Tibial artery (tissue), 4 donors: ENCODE measurements around the gene TRMT1.
A peak's percentile ranks its signal among the peaks of the same experiment; 100 is the strongest.

Source experiments
- DNase-seq, 2 donors: peaks; one replicate each; pipeline ENCODE4 v3.0.0-alpha.2; 2019
- H3K27ac ChIP-seq, 2 donors: fragments of 200-600 bp; sonication (generic) in 1 of 2; 1 replicate in 1 of 2; 2 replicates in 1 of 2; pipeline ENCODE4 v1.5.1; 2018 to 2019; ENCODE audit warnings: mild to moderate bottlenecking in 1 of 2
- H3K27me3 ChIP-seq, 2 donors: fragments of 200-600 bp; sonication (generic) in 1 of 2; one replicate each; pipeline versions ENCODE4 v1.5.1 to v1.6.0; 2016 to 2019
- H3K36me3 ChIP-seq, 3 donors: fragments of 200-600 bp; sonication (generic) in 2 of 3; one replicate each; pipeline ENCODE4 v1.5.1; 2016 to 2019; ENCODE audit warnings: mild to moderate bottlenecking in 2 of 3
- H3K4me1 ChIP-seq, 4 donors: fragments of 200-600 bp; sonication (generic) in 2 of 4; 1 replicate in 3 of 4; 2 replicates in 1 of 4; pipeline ENCODE4 v1.5.1; 2016 to 2019
- H3K4me3 ChIP-seq, 2 donors: fragments of 200-600 bp; sonication (generic) in 1 of 2; 1 replicate in 1 of 2; 2 replicates in 1 of 2; pipeline ENCODE4 v1.5.1; 2018 to 2019; ENCODE audit warnings: mild to moderate bottlenecking in 2 of 2
- H3K9me3 ChIP-seq, 3 donors: fragments of 200-600 bp; sonication (generic) in 1 of 3; one replicate each; pipeline ENCODE4 v1.5.1; 2016 to 2019
- intact Hi-C: fragments of 100-400 bp; cut with DNase I; formaldehyde crosslinking; loops from one replicate; pipeline ENCODE4 v1.15.0; 2023; ENCODE audit warnings: low total_unique reads
- TF ChIP-seq, protein P1 (sequence below), 2 experiments: fragments of 200-600 bp in 1 of 2; fragments of 450-650 bp in 1 of 2; IDR thresholded peaks; one replicate each; pipeline ENCODE4 v1.5.1; 2017 to 2019; ENCODE audit warnings: antibody characterized with exemption in 2 of 2, mild to moderate bottlenecking in 1 of 2, moderate library complexity in 1 of 2

The TRMT1 gene

DNA sequence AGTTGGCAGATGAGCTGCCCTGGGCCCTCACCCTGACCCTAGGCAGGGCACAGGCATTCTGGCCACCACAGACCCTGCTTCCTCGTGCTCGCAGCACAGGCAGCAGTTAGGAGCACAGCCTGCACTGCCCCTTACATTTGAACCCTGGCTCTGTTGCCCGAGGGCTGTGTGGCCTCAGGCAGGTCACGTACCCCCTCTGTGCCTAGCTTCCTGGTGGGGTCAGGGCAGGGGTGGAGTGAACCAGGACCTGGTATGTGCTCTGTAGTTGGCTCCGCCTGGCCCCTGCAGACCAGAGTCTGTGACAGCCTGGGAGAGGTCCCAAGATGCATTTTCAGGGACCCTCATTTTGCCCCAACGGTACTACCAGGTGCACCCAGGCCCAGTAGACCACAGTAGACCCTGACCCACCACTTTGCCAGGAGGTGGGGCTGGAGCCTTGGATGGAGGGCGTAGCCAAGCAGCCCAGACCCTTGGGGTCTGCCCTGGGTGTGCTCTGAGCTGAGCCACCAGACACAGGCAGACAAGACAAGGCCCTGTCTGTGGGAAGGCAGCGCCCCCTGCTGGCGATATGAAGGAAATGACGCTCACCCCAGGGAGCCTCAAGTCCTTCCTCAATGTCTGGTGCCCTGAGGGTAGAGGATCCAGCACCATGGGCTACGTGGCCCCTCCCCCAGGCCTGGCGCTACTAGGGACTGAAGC lies 23.0 kb downstream of the TRMT1 start:
- intact Hi-C loops = loop anchor here (2.0 kb wide), 1 partner anchor 111 kb away; no protein-coding TSS in a partner anchor

DNA sequence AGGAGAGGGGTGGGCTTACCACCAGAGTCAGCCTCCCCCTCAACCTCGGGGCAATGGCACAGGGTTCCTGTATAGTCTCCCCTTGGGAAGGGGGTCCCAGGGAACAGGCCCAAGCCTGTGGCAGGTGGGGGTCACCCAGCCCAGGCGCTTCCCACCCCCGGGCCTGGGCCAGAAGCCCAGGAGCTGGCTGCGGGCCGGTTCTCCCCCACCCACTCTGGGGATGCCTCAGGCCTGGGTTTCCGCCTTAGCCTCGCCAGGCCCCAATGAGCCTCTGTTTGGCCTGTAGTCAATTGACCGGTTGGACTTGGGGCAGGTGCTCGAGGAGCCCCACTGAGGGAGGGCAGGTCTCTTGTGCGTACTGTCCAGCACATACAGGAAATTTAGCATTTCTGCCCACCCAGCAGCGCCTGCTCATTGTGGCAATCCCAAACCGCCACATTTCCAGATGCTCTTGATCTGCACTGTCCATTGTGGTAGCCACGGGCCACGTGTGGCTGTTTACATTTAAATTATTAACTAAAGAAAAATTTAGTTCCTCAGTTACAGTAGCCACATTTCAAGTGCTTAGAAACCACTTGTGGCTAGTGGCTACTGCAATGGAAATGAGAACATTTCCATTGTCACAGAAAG lies 23.8 kb downstream of the TRMT1 start:
- H3K4me1 ChIP-seq = peaks cover 11 to 86% (median 65%) of the 10 kb centered on the region in 4 donors
- H3K36me3 ChIP-seq = peaks cover 0 to 44% (median 13%) of the 10 kb centered on the region in 3 donors
- H3K4me3 ChIP-seq = no peak overlapping the region
- DNase-seq = no peak
- intact Hi-C loops = loop anchor here (2.0 kb wide), 1 partner anchor 110 kb away; no protein-coding TSS in a partner anchor
- TF ChIP-seq, protein P1, sequence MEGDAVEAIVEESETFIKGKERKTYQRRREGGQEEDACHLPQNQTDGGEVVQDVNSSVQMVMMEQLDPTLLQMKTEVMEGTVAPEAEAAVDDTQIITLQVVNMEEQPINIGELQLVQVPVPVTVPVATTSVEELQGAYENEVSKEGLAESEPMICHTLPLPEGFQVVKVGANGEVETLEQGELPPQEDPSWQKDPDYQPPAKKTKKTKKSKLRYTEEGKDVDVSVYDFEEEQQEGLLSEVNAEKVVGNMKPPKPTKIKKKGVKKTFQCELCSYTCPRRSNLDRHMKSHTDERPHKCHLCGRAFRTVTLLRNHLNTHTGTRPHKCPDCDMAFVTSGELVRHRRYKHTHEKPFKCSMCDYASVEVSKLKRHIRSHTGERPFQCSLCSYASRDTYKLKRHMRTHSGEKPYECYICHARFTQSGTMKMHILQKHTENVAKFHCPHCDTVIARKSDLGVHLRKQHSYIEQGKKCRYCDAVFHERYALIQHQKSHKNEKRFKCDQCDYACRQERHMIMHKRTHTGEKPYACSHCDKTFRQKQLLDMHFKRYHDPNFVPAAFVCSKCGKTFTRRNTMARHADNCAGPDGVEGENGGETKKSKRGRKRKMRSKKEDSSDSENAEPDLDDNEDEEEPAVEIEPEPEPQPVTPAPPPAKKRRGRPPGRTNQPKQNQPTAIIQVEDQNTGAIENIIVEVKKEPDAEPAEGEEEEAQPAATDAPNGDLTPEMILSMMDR (IDR thresholded peaks at IDR 0.05) = no peak
- H3K9me3 ChIP-seq = no peaks in the 10 kb centered on the region
- H3K27me3 ChIP-seq = no peaks in the 10 kb centered on the region
- peak overlapping the region; percentile 87 to 94 for H3K27ac ChIP-seq

More for the DNA sequence above, 23.0 kb downstream of the TRMT1 start:
- H3K27me3 ChIP-seq = no peaks in the 10 kb centered on the region
- peak overlapping the region; percentile 87 to 94 for H3K27ac ChIP-seq
- peaks cover 0 to 37% (median 9%) of the 10 kb centered on the region in 3 donors for H3K36me3 ChIP-seq
- no peaks in the 10 kb centered on the region for H3K9me3 ChIP-seq
- H3K4me3 ChIP-seq = no peak overlapping the region
- H3K4me1 ChIP-seq = peaks cover 11 to 88% (median 71%) of the 10 kb centered on the region in 4 donors
- peak; percentile 78 to 92 for DNase-seq
- TF ChIP-seq, protein P1 (IDR thresholded peaks at IDR 0.05) = peak; percentile 93 to 98

DNA sequence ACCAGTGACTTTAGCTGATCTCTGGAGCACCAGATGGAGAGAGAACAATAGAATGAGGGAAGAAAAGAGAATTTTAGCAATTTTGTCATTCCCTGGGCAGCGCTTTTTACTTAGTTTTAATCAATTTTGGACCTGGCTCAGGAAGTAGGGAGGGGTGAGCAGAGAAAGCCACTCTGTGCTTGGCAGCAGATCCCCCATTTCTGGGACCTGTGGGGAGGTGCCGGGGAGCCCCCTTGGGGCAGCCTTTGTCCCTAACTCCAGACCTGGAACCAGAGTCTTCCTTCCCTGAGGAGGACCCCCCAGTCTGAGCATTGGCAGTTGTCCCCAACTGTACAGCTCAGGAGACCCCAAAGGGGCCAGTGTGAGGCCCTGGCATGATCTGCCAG lies 24.4 kb downstream of the TRMT1 start:
- TF ChIP-seq, protein P1 (IDR thresholded peaks at IDR 0.05) = no peak
- H3K27me3 ChIP-seq = no peaks in the 10 kb centered on the region
- DNase-seq = no peak
- intact Hi-C loops = loop anchor here (2.0 kb wide), 1 partner anchor 109 kb away; no protein-coding TSS in a partner anchor
- no peaks in the 10 kb centered on the region for H3K9me3 ChIP-seq
- peak overlapping the region; percentile 87 to 94 for H3K27ac ChIP-seq
- peaks cover 3 to 50% (median 16%) of the 10 kb centered on the region in 3 donors for H3K36me3 ChIP-seq
- H3K4me1 ChIP-seq = peaks cover 11 to 85% (median 62%) of the 10 kb centered on the region in 4 donors
- peak overlapping the region; percentile 3 to 11 for H3K4me3 ChIP-seq

DNA sequence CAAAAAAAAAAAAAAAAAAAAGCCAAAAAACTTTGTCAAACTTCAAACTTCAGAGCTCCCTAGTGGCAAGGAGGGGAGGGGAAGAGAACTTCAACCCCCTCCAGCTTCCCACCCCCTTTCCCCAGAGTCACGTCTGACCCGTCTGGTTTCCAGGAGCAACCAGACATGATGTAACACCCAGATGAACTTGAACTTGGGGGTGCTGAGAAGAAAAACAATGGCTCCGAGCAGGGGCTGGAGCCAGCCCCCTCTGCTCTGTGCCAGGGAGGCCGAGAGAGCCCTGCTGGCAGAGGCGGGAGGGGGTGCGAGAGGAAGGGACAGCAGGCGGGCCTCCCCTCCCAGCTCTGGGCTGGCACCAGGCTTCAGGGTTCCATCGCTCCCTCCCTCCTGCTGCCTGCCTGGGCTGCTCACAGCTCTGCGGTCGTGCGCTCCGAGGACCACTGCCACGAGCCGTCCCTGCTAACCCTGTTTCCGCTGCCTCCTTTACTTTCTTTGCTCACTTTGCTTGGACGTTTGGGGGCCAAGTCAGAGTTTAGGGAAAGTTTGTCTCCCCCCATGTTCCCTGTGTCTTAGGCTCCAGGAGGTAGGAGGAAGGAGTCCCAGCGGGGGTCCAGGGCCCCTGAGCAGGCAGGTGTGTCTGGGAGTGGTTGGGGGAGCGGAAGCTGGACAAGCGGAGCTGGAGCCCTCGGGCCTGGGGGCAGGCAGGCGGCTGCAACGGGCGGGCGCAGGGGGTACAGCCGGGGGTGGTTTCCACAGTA lies 25.0 kb downstream of the TRMT1 start:
- TF ChIP-seq, protein P1 (IDR thresholded peaks at IDR 0.05) = no peak
- H3K36me3 ChIP-seq = peaks cover 4 to 56% (median 19%) of the 10 kb centered on the region in 3 donors
- H3K4me3 ChIP-seq = peak overlapping the region; percentile 3 to 11
- peak; percentile 85 to 96 for DNase-seq
- H3K27ac ChIP-seq = peak overlapping the region; percentile 87 to 94
- no peaks in the 10 kb centered on the region for H3K27me3 ChIP-seq
- intact Hi-C loops = loop anchor here (2.0 kb wide), 1 partner anchor 109 kb away; no protein-coding TSS in a partner anchor
- H3K9me3 ChIP-seq = no peaks in the 10 kb centered on the region
- H3K4me1 ChIP-seq = peaks cover 11 to 89% (median 64%) of the 10 kb centered on the region in 4 donors

DNA sequence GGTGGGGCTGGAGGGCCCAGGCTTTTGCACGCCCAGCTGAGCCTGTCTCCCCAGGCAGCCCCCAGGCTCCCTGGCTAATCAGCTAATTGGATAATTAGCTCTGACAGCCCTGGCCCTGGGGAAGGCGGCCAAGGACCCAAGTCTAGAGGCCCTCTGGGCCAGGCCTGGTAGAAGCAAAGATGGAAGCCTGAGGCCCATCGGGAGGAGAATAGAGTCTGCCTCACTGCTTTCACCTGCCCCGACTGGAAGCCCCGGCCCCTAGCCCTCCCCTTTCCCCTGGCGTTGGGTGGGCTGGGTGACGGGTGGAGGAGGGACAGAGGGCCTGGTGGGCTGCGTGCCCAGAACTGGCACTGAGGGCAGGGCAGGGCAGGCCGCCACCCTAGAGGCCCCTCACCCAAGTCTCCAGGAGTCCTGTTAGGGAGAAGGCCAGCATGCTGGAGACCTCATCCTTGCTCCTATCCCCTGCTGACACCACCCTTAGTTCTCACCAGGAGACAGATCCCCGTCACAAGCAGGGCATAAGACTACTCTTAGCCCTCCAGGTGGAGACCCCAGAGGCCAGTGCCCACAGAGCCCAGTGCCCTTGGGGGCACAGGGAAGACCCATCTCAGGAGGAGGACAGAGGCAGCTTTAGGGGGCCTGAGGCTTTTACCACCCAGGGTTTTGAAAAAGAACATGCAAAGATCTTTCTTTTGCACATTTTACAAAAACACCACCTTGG lies 25.9 kb downstream of the TRMT1 start:
- TF ChIP-seq, protein P1 (IDR thresholded peaks at IDR 0.05) = no peak
- Histone ChIP-seq H3K36me3 (peaks cover 4 to 52% (median 19%) of the 10 kb centered on the region in 3 donors), H3K27ac (peak overlapping the region; percentile 90 to 94), H3K27me3 (no peaks in the 10 kb centered on the region), H3K9me3 (no peaks in the 10 kb centered on the region), H3K4me1 (peaks cover 11 to 90% (median 69%) of the 10 kb centered on the region in 4 donors), H3K4me3 (no peak overlapping the region)
- DNase-seq = no peak
- intact Hi-C loops = no loop called here
